WI38 (cell line): ENCODE data around the gene LDHD.

Experiments used
- H3K4me3 ChIP-seq: 2 replicates; pipeline ENCODE4 v1.5.1; 2011; ENCODE audit warnings: low read depth, mild to moderate bottlenecking, control low read depth, low read length
- CTCF ChIP-seq: IDR thresholded peaks from 2 replicates; pipeline ENCODE4 v1.5.1; 2012; ENCODE audit warnings: low read depth, mild to moderate bottlenecking, control low read depth, low read length

LDHD gene

GRCh38 chr16:75127713-75128415 is 11.3 kb upstream of the LDHD start:
- H3K4me3 ChIP-seq = no peak overlapping the region
- no peak for TF ChIP-seq CTCF

GRCh38 chr16:75122609-75123008 is 6.0 kb upstream of the LDHD start:
- H3K4me3 ChIP-seq = no peak overlapping the region
- TF ChIP-seq CTCF = no peak

- no peak overlapping the region for H3K4me3 ChIP-seq
- TF ChIP-seq CTCF = no peak
Measured at GRCh38 chr16:75121949-75122568, 5.5 kb upstream of the LDHD start.

- H3K4me3 ChIP-seq = no peak overlapping the region
- TF ChIP-seq CTCF = no peak
Measured at GRCh38 chr16:75120253-75120652, 3.7 kb upstream of the LDHD start.

- H3K4me3 ChIP-seq = no peak overlapping the region
- no peak for TF ChIP-seq CTCF
Measured at GRCh38 chr16:75118943-75119539, 2.5 kb upstream of the LDHD start.

- no peak for TF ChIP-seq CTCF
- H3K4me3 ChIP-seq = no peak overlapping the region
Measured at GRCh38 chr16:75116911-75117245, 298 bp upstream of the LDHD start.
